K562 (cell line): ENCODE data around the gene ABCC10.

ENCODE experiments used
- CBX3 ChIP-seq, 2 experiments: IDR thresholded peaks; 1 replicate in 1 of 2; 2 replicates in 1 of 2; pipeline ENCODE4 v1.6.1; 2012; ENCODE audit warnings: inconsistent platforms in 2 of 2, low read length in 2 of 2, borderline replicate concordance in 1 of 2, control low read depth in 1 of 2
- GABPA ChIP-seq: fragments of 200-800 bp; sonication (Bioruptor generic); conservative IDR thresholded peaks from 2 replicates; pipeline ENCODE4 v1.6.1; 2016; ENCODE audit warnings: low read depth, missing genetic modification characterization, missing compliant biosample characterization
- L3MBTL2 ChIP-seq: fragments of 450-650 bp; IDR thresholded peaks from 2 replicates; pipeline ENCODE4 v1.6.1; 2016; ENCODE audit warnings: mild to moderate bottlenecking, moderate library complexity
- MEIS2 ChIP-seq: fragments of 450-650 bp; IDR thresholded peaks from 2 replicates; pipeline ENCODE4 v1.6.1; 2014; ENCODE audit warnings: mild to moderate bottlenecking; ENCODE audit not compliant: partially characterized antibody
- NFYB ChIP-seq: IDR thresholded peaks from 2 replicates; pipeline ENCODE4 v1.6.1; 2011; ENCODE audit warnings: mild to moderate bottlenecking, moderate library complexity; ENCODE audit not compliant: insufficient read length; ENCODE audit errors: extremely low read depth
- RAD51 ChIP-seq: fragments of 450-650 bp; IDR thresholded peaks from 2 replicates; pipeline ENCODE4 v1.7.1; 2016; ENCODE audit warnings: low read depth, mild to moderate bottlenecking, borderline replicate concordance
- SIX5 ChIP-seq, 2 experiments: IDR thresholded peaks; 2 replicates each; pipeline ENCODE4 v1.6.1; 2011; ENCODE audit warnings: low read length in 2 of 2, borderline replicate concordance in 1 of 2, low read depth in 1 of 2, mild to moderate bottlenecking in 1 of 2, moderate library complexity in 1 of 2; ENCODE audit not compliant: insufficient read depth in 1 of 2
- XRCC3 ChIP-seq: fragments of 450-650 bp; IDR thresholded peaks from 2 replicates; pipeline ENCODE4 v1.6.1; 2017; ENCODE audit warnings: mild to moderate bottlenecking, moderate library complexity
- ZNF740 ChIP-seq, 3 experiments: fragments of 200-800 bp in 1 of 3; sonication (Bioruptor generic) in 1 of 3; sonication (generic) in 1 of 3; formaldehyde crosslinking in 1 of 3; IDR thresholded peaks; 2 replicates each; pipeline versions ENCODE4 v1.6.1 to v1.8.0; 2016 to 2022; ENCODE audit warnings: mild to moderate bottlenecking in 2 of 3, missing compliant biosample characterization in 2 of 3, missing genetic modification characterization in 2 of 3, missing genetic modification reagents in 1 of 3

GRCh38 chr6:43399932-43400487 is 27.3 kb upstream of the ABCC10 start:
- no peak for TF ChIP-seq MEIS2
- no peak for TF ChIP-seq RAD51
- no peak for TF ChIP-seq L3MBTL2
- TF ChIP-seq CBX3 (IDR thresholded peaks at IDR 0.05; ENCODE audit: borderline replicate concordance in 1 of 2, low read length in 2 of 2), result no peak
- TF ChIP-seq NFYB, result no peak
- no peak for TF ChIP-seq XRCC3
- no peak for TF ChIP-seq GABPA (tag)
- no peak for TF ChIP-seq SIX5 (IDR thresholded peaks at IDR 0.05; ENCODE audit: borderline replicate concordance in 1 of 2, insufficient read depth in 1 of 2, low read depth in 1 of 2, low read length in 2 of 2)
- TF ChIP-seq ZNF740 (CRISPR knock-in tag; IDR thresholded peaks at IDR 0.05), result no peak
- no peak for TF ChIP-seq ZNF740 (tag; IDR thresholded peaks at IDR 0.05)
